HepG2 (cell line): ENCODE data around the gene NDUFAF3. TPM values are rescaled to one million over a fixed set of nuclear protein-coding genes. Genes with fewer than 3 reads are reported as not detected.

ENCODE experiments used
- CBX1 ChIP-seq: IDR thresholded peaks from one replicate; pipeline ENCODE4 v1.6.1; 2016; ENCODE audit warnings: antibody characterized with exemption, low read depth
- CBX2 ChIP-seq, 2 experiments: fragments of 200-600 bp in 1 of 2; sonication (generic); formaldehyde crosslinking in 1 of 2; IDR thresholded peaks; 2 replicates each; pipeline versions ENCODE4 v1.7.0 to v1.8.1; 2018 to 2022; ENCODE audit warnings: low read depth in 2 of 2, low read length in 1 of 2, mild to moderate bottlenecking in 1 of 2, missing genetic modification reagents in 1 of 2
- FOXC1 ChIP-seq: sonication (generic); formaldehyde crosslinking; IDR thresholded peaks from 2 replicates; pipeline ENCODE4 v1.8.0; 2022; ENCODE audit warnings: mild to moderate bottlenecking, missing genetic modification reagents, borderline replicate concordance
- GTF2F1 ChIP-seq: fragments of 150-350 bp; IDR thresholded peaks from 2 replicates; pipeline ENCODE4 v1.6.1; 2014; ENCODE audit warnings: low read length
- KLF16 ChIP-seq, 2 experiments: sonication (generic) in 1 of 2; formaldehyde crosslinking in 1 of 2; IDR thresholded peaks; 2 replicates each; pipeline versions ENCODE4 v1.6.1 to v1.8.0; 2016 to 2023; ENCODE audit warnings: missing genetic modification reagents in 2 of 2, missing compliant biosample characterization in 1 of 2
- MEIS1 ChIP-seq: sonication (generic); formaldehyde crosslinking; IDR thresholded peaks from 2 replicates; pipeline ENCODE4 v1.9.0; 2021; ENCODE audit warnings: mild to moderate bottlenecking, missing genetic modification reagents, moderate library complexity, borderline replicate concordance
- MXI1 ChIP-seq: IDR thresholded peaks from 3 replicates; pipeline ENCODE4 v1.6.1; 2012; ENCODE audit warnings: low read depth, low read length, inconsistent platforms, borderline replicate concordance
- MYC ChIP-seq: sonication (generic); formaldehyde crosslinking; IDR thresholded peaks from 2 replicates; pipeline ENCODE4 v1.9.0; 2021; ENCODE audit warnings: missing genetic modification reagents, borderline replicate concordance
- NFYC ChIP-seq: IDR thresholded peaks from 2 replicates; pipeline ENCODE4 v1.6.1; 2016; ENCODE audit warnings: missing genetic modification reagents, missing compliant biosample characterization
- RARG ChIP-seq: sonication (generic); formaldehyde crosslinking; IDR thresholded peaks from 2 replicates; pipeline ENCODE4 v1.4.0; 2020; ENCODE audit warnings: low read depth, mild to moderate bottlenecking, missing genetic modification reagents
- SALL1 ChIP-seq: sonication (generic); formaldehyde crosslinking; IDR thresholded peaks from 2 replicates; pipeline ENCODE4 v1.8.0; 2022; ENCODE audit warnings: mild to moderate bottlenecking, missing genetic modification reagents
- SIX4 ChIP-seq: sonication (generic); formaldehyde crosslinking; IDR thresholded peaks from 2 replicates; pipeline ENCODE4 v1.4.0; 2020; ENCODE audit warnings: missing genetic modification reagents
- TBX2 ChIP-seq: sonication (generic); formaldehyde crosslinking; IDR thresholded peaks from 2 replicates; pipeline ENCODE4 v1.5.0; 2020; ENCODE audit warnings: missing genetic modification reagents, mild to moderate bottlenecking, borderline replicate concordance
- ZNF30 ChIP-seq: sonication (generic); formaldehyde crosslinking; IDR thresholded peaks from 2 replicates; pipeline ENCODE4 v1.5.0; 2020; ENCODE audit warnings: mild to moderate bottlenecking, missing genetic modification reagents
- ZNF460 ChIP-seq: sonication (generic); formaldehyde crosslinking; IDR thresholded peaks from 2 replicates; pipeline ENCODE4 v1.5.1; 2020; ENCODE audit warnings: missing genetic modification reagents, mild to moderate bottlenecking, borderline replicate concordance
- ZNF772 ChIP-seq: sonication (generic); formaldehyde crosslinking; IDR thresholded peaks from 2 replicates; pipeline ENCODE4 v1.5.0; 2020; ENCODE audit warnings: mild to moderate bottlenecking, missing genetic modification reagents
- ZNF891 ChIP-seq: sonication (generic); formaldehyde crosslinking; IDR thresholded peaks from 2 replicates; pipeline ENCODE4 v1.5.0; 2020; ENCODE audit warnings: mild to moderate bottlenecking, missing genetic modification reagents
- polyA plus RNA-seq, 8 experiments: library from polyadenylated mRNA; depleted of rRNA in 3 of 8; stranded (reverse) in 7 of 8; unstranded in 1 of 8; fragments of >200 nt; fragmentation: Illumina TruSeq in 4 of 8; extraction: Trizol in 4 of 8; gene quantifications; 2 replicates each; pipeline versions ENCODE4 v1.2.1 to v1.2.3, GENCODE V29; 2011 to 2016; ENCODE audit warnings: low read depth in 4 of 8, missing spikeins in 1 of 8, mixed read lengths in 1 of 8; ENCODE audit not compliant: insufficient read depth in 1 of 8
- total RNA-seq, 5 experiments: library from RNA; depleted of rRNA; stranded (reverse); fragments of >200 nt; fragmentation: Illumina TruSeq; extraction: Trizol; gene quantifications; 2 replicates each; pipeline ENCODE4 v1.2.3, GENCODE V29; 2016; ENCODE audit warnings: low read depth in 1 of 5
- TF ChIP-seq, protein P1 (sequence below): sonication (generic); formaldehyde crosslinking; IDR thresholded peaks from 2 replicates; pipeline ENCODE4 v1.4.0; 2020; ENCODE audit warnings: mild to moderate bottlenecking, missing genetic modification reagents
- TF ChIP-seq, protein P2 (sequence below): sonication (generic); formaldehyde crosslinking; conservative IDR thresholded peaks from 2 replicates; pipeline ENCODE4 v1.8.0; 2022; ENCODE audit warnings: mild to moderate bottlenecking, moderate library complexity, missing genetic modification reagents
- TF ChIP-seq, protein P3 (sequence below): sonication (generic); formaldehyde crosslinking; IDR thresholded peaks from 2 replicates; pipeline ENCODE4 v1.4.0; 2020; ENCODE audit warnings: missing genetic modification reagents
- TF ChIP-seq, protein P4 (sequence below): sonication (generic); formaldehyde crosslinking; IDR thresholded peaks from 2 replicates; pipeline ENCODE4 v1.4.0; 2020; ENCODE audit warnings: mild to moderate bottlenecking, missing genetic modification reagents, borderline replicate concordance
- TF ChIP-seq, protein P5 (sequence below): sonication (generic); formaldehyde crosslinking; IDR thresholded peaks from 2 replicates; pipeline ENCODE4 v1.4.0; 2020; ENCODE audit warnings: missing genetic modification reagents, borderline replicate concordance

NDUFAF3 gene
- total and polyA plus RNA-seq, 2 of the 13 experiments (the other 11 are each of a cell fraction or from before 2014, with no cell fraction given) = 39.0 to 50.0 TPM

DNA sequence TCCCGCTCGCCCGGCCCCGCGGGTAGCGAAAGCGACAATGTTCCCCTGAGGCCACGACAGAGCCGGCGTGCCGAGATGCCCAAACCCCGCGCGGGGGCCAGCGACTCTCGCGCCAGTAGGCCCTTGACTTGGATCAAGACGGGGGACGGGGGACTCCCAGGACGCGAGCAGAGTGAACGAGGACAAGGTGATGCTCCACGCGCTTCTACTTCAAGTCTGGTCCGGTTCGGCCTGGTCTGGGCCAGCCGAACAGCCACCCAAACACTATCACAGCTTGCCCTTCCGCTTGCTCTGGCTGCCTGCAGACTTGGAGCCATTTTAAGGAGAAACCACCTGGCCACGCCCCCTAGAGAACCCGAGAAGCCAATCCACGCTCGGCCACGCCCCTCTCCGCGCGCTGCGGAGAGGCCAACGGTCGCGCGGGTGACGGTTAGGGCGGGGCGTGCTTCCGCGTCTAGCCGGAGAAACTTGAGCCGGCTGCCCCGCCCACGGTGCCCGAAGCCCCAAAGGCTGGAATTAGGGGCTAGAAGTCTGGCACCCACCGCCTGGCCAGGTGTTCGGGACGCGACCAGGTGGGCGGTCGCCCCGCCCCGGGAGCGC, 608 bp upstream of the NDUFAF3 start (continued):
- TF ChIP-seq SIX4 (peak; percentile 90), MXI1 (peak; percentile 74; the same call in 1 of the 3 replicates), CBX2 (IDR thresholded peaks at IDR 0.05; ENCODE audit: low read depth, low read length) (no peak), CBX2 (CRISPR knock-in tag; IDR thresholded peaks at IDR 0.05; ENCODE audit: low read depth) (no peak; the same call in 1 of the 2 replicates), ZNF30 (CRISPR knock-in tag) (0 out of 2 replicates have a peak, but pooled peaks have one; percentile 18), RARG (CRISPR knock-in tag) (peak; percentile 80), NFYC (CRISPR knock-in tag) (peak; percentile 77), KLF16 (CRISPR knock-in tag; IDR thresholded peaks at IDR 0.05) (peak; percentile 56 to 85; a peak in 2 of 4 replicates), MEIS1 (CRISPR knock-in tag) (peak; percentile 65; the same call in 1 of the 2 replicates), CBX1 (peak; percentile 87), SALL1 (CRISPR knock-in tag) (peak; percentile 80), MYC (CRISPR knock-in tag) (peak; percentile 77), ZNF460 (CRISPR knock-in tag) (peak; percentile 31; the same call in 1 of the 2 replicates), FOXC1 (CRISPR knock-in tag) (no peak), ZNF772 (CRISPR knock-in tag) (peak; percentile 16; the same call in 1 of the 2 replicates), GTF2F1 (no peak; the same call in 1 of the 2 replicates), ZNF891 (CRISPR knock-in tag) (peak; percentile 99), TBX2 (CRISPR knock-in tag) (peak; percentile 62; the same call in 1 of the 2 replicates)
- TF ChIP-seq, protein P1, sequence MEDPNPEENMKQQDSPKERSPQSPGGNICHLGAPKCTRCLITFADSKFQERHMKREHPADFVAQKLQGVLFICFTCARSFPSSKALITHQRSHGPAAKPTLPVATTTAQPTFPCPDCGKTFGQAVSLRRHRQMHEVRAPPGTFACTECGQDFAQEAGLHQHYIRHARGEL (CRISPR knock-in tag) = no peak
- TF ChIP-seq, protein P2, sequence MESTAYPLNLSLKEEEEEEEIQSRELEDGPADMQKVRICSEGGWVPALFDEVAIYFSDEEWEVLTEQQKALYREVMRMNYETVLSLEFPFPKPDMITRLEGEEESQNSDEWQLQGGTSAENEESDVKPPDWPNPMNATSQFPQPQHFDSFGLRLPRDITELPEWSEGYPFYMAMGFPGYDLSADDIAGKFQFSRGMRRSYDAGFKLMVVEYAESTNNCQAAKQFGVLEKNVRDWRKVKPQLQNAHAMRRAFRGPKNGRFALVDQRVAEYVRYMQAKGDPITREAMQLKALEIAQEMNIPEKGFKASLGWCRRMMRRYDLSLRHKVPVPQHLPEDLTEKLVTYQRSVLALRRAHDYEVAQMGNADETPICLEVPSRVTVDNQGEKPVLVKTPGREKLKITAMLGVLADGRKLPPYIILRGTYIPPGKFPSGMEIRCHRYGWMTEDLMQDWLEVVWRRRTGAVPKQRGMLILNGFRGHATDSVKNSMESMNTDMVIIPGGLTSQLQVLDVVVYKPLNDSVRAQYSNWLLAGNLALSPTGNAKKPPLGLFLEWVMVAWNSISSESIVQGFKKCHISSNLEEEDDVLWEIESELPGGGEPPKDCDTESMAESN = peak; percentile 62; the same call in 1 of the 2 replicates
- TF ChIP-seq, protein P3, sequence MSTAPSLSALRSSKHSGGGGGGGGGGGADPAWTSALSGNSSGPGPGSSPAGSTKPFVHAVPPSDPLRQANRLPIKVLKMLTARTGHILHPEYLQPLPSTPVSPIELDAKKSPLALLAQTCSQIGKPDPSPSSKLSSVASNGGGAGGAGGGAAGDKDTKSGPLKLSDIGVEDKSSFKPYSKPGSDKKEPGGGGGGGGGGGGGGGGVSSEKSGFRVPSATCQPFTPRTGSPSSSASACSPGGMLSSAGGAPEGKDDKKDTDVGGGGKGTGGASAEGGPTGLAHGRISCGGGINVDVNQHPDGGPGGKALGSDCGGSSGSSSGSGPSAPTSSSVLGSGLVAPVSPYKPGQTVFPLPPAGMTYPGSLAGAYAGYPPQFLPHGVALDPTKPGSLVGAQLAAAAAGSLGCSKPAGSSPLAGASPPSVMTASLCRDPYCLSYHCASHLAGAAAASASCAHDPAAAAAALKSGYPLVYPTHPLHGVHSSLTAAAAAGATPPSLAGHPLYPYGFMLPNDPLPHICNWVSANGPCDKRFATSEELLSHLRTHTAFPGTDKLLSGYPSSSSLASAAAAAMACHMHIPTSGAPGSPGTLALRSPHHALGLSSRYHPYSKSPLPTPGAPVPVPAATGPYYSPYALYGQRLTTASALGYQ = 0 out of 2 replicates have a peak, but pooled peaks have one; percentile 28
- TF ChIP-seq, protein P4, sequence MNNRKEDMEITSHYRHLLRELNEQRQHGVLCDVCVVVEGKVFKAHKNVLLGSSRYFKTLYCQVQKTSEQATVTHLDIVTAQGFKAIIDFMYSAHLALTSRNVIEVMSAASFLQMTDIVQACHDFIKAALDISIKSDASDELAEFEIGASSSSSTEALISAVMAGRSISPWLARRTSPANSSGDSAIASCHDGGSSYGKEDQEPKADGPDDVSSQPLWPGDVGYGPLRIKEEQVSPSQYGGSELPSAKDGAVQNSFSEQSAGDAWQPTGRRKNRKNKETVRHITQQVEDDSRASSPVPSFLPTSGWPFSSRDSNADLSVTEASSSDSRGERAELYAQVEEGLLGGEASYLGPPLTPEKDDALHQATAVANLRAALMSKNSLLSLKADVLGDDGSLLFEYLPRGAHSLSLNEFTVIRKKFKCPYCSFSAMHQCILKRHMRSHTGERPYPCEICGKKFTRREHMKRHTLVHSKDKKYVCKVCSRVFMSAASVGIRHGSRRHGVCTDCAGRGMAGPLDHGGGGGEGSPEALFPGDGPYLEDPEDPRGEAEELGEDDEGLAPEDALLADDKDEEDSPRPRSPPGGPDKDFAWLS (CRISPR knock-in tag) = no peak
- TF ChIP-seq, protein P5, sequence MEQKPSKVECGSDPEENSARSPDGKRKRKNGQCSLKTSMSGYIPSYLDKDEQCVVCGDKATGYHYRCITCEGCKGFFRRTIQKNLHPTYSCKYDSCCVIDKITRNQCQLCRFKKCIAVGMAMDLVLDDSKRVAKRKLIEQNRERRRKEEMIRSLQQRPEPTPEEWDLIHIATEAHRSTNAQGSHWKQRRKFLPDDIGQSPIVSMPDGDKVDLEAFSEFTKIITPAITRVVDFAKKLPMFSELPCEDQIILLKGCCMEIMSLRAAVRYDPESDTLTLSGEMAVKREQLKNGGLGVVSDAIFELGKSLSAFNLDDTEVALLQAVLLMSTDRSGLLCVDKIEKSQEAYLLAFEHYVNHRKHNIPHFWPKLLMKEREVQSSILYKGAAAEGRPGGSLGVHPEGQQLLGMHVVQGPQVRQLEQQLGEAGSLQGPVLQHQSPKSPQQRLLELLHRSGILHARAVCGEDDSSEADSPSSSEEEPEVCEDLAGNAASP = peak; percentile 78
